MV-4-11 (cell line): Measurements from ENCODE around the gene ABCB9.
"Not testable (repeated sequence)": the region's sequence is repeated elsewhere in the genome, so short reads cannot be mapped to it uniquely, and the experiment has no call there.

Source experiments
- DNase-seq: peaks from one replicate; lab custom pipeline; 2025; lab: John Stamatoyannopoulos, UW

The ABCB9 gene

DNA sequence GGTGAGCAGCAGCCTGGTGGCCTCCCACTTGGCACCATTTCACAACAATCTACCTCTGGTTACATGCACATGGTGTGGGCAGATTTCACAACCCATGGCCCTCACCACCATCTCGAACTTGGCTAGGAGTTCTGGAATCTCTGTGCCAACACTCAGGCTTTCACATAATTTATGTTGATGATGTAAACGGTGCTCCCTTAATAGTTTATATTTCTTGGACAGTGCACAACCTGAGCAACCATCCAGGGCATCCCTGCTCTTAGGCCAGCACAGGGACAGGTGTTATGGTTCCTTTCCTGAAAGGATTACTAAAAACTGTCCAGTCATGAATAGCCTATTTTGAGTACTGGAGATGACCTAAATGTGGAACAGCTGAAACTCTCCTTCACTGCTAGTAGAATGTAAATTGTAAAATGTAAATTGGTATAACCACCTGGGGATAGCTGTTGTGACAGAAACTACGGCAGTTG lies 28.6 kb downstream of the ABCB9 start:
- peak; percentile 64 for DNase-seq

DNA sequence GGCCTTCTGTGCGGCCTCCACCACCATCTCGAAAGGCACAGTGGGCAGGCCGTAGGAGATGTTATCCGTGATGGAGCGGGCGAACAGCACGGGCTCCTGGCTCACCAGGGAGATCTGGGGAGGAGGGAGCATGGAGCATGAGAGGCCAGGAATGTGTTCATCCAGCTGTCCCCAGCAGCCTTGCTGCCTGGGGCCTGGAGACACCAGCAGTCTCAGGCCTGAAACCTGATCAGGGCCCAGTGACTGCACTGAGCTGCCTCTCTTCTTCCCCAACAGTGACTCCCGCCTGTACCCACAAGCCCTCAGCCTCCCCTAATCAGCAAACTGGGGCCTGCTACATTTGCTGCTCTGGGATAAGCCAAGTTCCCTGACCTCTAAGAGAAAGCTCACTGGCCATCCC lies 30.9 kb downstream of the ABCB9 start:
- no peak for DNase-seq

DNA sequence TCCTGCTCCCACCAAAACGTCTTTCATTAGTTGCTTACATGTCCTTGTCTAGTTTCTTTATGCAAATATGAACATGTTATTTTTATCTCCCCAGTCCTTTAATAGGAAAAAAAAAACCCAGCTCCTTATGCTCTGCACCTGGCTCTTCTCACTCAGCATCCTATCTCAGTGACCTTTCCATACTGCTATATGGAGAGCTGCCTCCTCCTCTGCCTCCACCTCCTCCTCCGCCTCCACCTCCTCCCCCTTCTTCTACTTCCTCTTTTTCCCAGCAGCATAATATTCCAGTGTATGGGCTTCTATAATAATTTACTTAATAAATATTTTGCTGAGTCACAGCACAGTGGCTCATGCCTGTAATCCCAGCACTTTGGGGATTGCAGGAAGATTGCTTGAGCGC lies 31.5 kb downstream of the ABCB9 start:
- DNase-seq: no peak

DNA sequence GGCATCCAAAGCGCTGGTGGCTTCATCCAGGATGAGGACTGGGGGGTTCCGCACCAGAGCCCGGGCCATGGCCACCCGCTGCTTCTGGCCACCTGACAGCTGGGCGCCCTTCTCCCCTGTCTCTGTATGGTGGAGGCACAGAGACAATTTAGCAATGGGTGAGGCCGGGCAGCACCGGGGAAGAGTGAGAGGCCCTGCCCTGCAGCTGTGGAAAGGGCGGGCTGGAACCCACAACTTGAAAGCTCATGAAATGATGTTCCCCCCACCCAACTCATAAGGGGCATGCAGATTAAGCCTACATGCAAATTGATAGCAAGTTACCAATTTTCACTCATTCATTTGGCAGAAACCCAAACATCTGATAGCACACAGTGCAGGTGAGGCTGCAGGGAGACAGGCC lies 34.1 kb downstream of the ABCB9 start:
- DNase-seq: no peak

DNA sequence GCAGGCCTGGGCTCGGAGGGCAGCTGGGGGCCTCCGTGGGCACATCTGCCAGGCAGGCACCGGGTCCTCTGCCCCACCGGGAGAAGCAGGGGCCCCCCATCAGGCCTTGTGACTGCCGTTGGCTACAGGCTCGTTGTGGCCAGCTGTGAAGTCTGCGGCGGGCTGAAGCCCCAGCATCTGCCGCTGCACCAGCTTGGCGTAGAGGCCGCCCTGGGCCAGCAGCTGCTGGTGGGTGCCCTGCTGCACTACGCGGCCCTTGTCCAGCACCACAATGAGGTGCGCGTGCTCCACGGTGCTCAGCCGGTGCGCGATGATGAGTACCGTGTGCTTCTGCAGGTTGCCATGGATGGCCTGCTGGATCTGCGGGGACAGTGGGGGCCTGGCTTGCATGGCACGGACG lies 36.5 kb downstream of the ABCB9 start:
- no peak for DNase-seq

DNA sequence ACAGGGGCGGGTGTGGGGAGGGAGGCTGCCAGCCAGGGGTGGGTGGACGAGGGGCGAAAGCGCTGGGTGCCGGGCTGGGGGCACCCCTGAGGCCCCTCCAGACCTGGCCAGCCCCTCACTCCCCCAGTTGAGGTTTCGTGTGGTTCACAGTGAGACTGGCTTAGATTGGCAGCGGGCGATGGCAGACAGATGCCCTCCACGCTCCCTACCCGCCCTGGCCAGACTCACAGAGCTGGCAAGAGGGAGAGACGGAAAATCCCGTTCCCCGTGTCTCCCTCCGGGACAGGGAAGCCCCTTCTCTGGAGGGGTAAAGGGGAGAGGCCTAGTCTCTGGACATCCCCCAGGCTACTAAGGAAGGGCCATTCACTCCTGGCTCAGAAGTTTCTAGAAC lies 37.1 kb downstream of the ABCB9 start:
- DNase-seq: no peak

DNA sequence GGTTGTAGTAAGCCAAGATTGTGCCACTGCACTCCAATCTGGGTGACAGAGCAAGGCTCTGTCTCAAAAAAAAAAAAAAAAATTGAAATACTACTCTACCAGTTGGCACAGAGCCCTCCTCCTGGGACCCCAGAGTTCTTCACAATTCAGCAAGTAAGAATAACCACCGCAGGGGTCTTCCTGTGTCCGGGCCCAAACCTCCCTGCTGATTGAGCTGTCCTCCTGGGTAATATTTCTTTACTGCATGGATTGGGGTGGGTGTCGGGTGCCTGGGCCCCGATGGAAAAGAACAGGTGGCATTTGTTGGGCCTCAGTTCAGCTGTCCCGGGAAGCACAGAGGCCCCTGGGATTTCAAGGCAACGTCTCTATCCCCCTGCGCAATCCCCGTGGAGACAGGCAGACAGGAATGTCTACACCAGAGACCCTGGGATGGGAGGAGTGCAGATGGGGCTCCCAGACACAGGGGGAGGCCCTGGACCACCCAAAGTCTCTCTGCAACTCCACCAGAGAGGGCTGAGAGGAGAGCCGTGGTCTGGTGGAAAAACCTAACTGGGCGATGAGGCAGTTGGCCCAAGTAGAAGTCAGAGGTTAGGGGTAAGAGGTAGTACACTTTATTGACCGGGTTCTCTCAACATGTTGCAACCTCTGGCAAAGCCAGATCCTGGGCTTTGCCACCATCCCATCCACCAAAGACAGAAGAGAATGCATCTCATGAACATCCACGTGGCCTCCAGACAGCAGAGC lies 37.7 kb downstream of the ABCB9 start:
- DNase-seq: no peak

DNA sequence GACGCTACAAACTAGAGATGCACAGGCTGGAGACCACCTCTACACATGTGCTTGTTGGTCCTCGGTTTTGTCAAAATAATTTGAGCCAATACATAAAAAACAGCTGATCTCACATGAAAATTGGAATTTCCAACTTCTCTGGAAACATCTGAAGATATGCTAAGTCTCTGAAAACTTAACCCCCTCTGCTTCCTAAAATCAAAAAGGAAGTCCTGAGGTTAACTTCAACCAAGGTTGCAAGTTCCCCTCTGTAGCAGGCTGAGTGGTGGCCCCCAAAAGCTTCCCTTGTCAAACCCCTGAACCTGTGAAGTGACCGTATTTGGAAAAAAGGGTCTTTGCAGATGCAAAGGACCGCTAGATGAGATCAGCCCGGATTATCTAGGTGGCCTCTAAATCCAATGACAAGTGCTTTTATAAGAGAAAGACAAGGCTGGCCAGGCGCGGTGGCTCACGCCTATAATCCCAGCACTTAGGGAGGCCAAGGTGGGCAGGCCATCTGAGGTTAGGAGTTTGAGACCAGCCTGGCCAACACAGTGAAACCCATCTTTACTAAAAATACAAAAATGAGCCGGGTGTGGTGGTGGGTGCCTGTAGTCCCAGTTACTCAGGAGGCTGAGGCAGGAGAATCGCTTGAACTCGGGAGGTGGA lies 38.4 kb downstream of the ABCB9 start:
- no peak for DNase-seq

DNA sequence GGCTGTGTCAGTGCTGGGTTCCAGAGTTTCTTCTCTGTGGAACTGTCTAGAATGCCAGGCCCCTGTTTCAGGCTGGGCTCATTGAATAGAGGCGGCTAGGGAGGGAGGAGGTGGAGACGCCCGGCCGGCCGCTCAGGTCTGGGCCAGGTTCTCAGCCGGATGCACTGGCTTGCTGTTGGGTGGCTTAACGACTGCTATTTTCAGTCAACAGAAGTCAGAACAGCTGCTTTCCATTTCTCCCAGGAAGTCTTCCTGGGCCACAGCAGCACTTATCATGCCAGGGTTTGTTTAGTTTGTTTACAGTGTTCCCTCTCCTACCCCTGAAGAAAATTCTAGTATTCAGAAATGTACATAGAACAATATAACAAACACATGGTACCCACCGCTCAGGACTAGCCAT lies 44.3 kb downstream of the ABCB9 start:
- no peak for DNase-seq

DNA sequence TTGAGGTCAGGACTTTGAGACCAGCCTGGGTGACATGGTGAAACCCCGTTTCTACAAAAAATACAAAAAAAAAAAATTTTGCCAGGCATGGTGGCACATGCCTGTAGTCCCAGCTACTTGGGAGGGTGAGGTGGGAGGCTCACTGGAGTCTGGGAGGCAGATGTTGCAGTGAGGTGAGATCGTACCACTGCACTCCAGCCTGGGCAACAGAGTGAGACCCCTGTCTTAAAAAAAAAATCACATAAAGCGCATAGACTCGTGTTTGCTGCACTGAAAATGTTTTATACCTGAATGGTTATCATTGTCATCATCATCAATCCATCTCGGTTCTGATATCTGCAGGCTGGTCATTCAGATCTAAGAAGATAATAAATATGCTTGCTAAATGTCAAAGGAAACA lies 45.6 kb downstream of the ABCB9 start:
- no peak for DNase-seq

DNA sequence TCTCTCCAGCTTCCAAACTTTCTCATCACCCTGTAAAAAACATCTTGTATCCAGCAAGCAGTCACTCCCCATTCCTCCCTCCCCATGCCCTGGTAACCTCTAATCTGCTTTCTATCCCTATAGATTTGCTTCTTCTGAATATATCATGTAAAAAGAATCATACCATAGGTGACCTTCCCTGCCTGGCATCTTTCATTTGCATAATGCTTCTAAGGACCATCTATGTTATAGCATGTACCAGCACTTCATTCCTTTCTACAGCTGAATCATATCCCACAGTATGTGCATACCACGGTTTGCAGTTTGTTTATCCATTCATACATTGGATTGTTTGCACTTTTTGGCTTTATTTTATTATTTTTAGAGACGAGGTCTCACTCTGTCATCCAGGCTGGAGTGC lies 47.4 kb downstream of the ABCB9 start:
- no peak for DNase-seq

DNA sequence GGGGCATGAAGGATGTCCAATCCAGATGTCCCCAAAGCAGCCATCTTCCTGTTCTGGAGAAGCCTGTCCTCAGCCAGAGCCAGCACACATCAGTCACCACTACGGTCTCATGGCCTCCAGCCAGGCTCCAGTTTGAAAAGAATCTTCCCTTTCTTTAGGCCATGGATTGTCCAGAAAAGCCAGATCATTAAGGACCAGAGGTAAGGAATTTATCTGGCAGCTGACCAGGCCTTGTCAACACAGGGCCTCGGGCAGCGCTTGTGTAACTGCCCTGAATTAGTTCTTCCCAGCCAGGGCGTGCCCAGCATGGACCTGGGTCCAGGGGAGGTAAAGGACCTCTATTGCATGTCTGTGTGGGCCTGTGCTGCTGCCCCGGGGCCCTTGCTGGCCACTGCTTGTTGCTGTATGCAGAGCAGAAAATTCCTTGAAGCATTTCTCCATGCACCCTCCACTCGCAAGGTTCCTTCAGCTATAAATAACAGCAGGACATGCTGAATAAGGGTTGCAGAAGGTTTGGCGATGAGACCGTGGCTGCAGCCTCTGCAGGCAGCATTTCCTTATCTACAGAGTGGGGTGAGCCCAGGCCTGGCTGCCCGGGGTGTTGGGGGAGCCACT lies 48.6 kb downstream of the ABCB9 start:
- no peak for DNase-seq

DNA sequence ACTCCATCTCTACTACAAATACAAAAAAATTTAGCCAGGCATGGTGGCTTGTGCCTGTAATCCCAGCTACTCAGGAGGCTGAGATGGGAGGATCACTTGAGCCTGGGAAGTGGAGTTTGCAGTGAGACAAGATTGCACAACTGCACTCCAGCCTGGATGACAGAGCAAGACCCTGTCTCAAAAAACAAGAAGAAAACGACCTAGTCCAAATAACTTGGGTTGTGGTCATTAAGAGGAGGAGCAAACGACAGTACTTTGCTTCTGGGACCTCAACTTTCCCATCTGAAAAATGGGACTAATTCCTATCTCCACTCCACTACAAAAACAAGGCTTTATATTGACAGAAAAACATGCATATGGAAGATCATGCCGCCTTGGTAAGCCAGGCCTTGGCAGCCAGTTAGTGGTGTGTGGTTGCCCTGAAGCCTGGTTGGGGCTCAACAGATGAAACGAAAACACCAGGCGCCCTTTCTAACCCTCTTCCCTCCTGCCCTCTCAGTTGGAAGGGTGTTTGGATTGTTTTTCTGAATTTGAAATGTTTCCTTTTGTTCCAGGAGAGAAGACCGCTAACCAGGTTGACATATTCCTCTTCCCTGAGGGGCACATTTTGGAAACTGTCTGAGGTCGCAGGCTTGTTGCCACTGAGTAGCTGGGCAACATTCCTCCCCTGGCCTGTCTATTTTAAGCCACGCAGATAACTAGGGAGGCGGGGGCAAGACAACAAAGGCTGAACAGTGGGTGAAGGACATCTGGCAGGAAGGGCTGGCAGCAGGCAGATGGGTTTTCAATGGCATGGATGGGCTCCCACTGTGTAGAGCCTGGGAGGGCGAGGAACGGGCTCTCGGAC lies 56.6 kb downstream of the ABCB9 start:
- no peak for DNase-seq

DNA sequence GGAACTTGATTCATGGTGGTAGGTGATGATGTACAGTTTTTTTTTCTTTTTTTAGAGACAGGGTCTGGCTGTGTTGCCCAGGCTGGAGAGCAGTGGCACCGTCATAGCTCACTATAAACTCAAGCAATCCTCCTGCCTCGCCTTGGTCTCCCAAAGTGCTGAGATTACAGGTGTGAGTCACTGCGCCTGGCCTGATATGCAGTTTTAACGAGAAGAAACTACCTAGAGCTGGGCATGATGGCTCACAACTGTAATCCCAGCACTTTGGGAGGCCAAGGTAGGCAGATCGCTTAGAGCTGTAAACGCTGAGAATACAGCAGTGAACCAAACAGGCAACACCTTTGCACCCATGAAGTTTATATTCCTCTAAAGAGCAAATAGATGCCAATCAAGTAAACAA lies 57.3 kb downstream of the ABCB9 start:
- no peak for DNase-seq

DNA sequence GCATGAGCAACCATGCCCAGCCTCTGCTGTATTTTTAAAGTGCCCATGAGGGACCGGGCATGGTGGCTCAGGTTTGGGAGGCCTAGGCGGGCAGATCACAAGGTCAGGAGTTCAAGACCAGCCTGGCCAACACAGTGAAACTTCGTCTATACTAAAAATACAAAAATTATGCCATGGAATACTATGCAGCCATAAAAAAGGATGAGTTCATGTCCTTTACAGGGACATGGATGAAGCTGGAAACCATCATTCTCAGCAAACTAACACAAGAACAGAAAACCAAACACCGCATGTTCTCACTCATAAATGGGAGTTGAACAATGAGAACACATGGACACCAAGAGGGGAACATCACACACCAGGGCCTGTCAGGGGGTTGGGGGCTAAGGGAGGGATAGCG lies 61.0 kb downstream of the ABCB9 start:
- DNase-seq: not testable (repeated sequence)

DNA sequence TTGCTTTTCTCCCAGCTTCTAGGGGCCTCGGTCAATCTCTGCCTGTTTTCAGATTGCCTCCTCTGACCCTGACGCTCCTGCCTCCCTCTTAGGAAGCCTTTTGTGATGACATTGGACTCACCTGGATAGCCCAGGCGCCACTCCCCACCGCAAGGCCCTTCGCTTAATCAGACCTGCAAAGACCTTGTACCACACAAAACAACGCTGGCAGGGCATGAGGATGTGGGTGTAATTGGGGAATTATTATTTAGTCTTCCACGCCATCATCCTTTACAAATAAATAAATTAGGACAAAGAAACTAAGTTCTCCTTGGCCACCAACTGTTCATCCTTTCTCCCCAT lies 62.6 kb downstream of the ABCB9 start:
- DNase-seq: no peak

DNA sequence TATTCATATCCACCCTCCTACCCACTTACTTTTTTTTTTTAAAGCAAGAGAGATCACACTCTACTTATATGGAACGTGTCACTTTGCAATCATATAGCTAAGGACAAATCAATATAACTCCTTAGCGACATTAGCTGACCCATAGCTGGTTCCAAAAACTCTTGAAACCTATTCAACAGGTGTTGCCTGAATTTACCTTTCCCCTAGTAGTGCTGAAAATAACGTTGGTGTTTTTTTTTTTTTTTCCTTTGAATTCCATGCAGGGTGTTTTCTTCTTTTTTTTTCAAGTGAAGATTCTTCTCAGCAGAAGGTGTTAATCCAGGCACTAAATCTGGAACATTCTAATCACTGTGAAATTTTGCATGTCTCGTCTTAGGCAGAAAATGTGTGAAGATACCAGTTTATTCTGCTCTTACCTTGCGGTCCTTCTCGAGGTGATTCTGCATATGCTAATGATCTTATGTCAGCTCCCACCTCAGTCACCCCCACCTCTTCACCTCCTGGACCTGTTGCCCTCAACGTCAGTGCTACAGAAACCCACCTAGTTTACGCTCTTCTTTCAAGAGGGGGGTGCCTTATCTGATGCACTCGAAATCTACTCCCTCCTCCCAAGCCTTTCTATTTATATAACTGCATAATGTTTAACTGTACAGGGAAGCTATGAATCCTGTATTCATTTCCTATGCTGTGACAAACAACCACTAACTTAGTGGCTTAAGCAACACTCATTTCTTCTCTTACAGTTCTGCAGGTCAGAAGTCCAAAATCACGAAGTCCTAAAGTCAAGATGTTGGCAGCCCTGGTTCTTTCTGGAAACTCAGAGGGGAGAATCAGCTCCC lies 63.2 kb downstream of the ABCB9 start:
- no peak for DNase-seq

DNA sequence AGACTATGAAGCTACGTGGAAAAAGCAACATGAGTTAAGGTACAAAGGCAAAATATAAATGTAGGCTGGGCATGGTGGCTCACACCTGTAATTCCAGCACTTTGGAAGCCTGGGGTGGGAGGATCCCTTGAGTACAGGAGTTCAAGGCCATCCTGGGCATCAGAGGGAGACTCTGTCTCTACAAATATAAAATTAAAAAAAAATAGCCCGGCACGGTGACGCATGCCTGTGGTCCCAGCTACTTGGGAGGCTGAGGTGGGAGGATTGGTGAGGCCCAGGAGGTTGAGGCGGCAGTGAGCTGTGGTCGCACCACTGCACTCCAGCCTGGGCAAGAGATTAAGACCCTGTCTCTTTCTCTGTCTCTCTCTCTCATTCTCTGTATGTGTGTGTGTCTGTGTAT lies 66.4 kb downstream of the ABCB9 start:
- DNase-seq: no peak

DNA sequence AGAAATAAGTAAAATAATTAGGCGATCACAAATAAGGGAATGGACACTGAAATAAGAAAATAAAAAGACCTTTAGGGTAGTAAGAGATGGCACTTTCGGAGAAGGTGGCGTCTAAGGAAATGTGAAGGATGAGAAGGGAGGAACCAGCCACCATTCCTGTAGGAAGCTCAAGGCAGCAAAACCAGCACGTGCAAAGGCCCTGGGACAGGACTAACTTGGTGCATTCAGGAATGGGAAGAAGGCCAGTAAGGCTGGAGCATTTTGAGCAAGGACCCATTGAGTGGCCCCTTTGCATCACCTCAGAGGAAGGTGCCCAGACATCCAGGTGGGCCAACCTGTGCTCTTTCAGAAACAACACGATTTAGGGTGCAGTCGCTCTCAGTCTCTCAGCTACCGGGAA lies 69.6 kb downstream of the ABCB9 start:
- no peak for DNase-seq

DNA sequence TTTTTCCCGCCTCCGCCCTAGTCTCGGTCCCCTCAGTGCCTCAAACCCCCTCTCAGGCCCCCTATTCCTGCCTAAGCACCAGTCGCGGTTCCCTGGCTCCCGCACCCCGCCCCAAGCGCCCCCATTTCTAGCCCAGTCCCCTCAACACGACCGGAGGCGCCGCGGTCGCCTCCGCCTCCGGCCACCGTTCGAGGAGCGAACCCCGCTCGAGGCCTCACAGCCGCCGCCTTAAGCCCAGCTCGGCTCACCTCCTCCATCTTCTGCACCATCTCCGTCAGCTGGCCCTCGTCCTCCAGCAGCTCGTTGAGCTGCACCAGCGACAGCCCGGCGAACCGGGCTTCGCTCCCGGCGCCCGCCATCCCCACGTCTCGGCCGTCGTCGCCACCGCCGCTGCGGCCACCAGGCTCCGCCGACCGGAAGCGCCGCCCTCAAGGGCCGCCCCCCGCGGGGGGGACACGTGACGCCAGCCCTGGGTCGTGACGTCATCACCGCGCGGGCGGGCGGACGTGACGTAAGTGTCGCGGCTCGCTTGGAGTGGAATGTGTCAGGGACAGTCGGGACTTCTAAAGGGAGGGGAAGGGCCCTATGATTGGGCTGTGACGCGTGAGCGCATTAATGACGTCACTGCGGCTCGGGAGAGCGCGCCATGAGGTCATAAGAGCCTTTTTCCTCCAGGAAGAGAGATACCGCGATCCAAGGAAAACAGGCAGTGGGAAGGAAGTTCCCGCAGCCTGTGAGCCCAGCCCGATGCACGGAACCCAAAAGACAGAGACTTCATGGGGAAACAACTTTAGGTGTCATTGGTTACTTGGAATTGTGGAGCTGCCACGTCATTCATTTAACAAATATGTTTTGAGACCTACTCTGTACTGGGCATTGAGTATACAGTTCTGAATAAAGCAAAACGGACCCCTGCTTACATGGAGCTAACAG lies 70.3 kb downstream of the ABCB9 start, which contains the start of gene VPS37B:
TSS of gene VPS37B (minus strand) at position 421 of the 933 bp plus-strand sequence. CDS start at position 359, 62 bp downstream.
- peak; percentile 62 for DNase-seq
